Activated CD8-positive, alpha-beta T cell treated with anti-CD3 and anti-CD28 coated beads for 36 hours (primary cell): ENCODE measurements around the gene SLC41A3. TPM values are rescaled to one million over a fixed set of nuclear protein-coding genes. Genes with fewer than 3 reads are reported as not detected.

ENCODE experiments used
- ATAC-seq: fragments of 200-7000 bp; cut with Tn5 transposase; one replicate; pipeline ENCODE4 v1.10.0; 2021; ENCODE audit warnings: mild to moderate bottlenecking, moderate library complexity
- CTCF ChIA-PET: fragments of 350-600 bp; sonication (Branson Sonifier 250); formaldehyde crosslinking; loops from one replicate; lab custom pipeline; 2021; ENCODE audit warnings: antibody characterized with exemption; lab: Charles Lee
- POLR2A ChIA-PET: fragments of 350-600 bp; sonication (Branson Sonifier 250); formaldehyde crosslinking; loops from one replicate; lab custom pipeline; 2021; ENCODE audit warnings: antibody characterized with exemption; lab: Charles Lee
- DNase-seq: peaks from one replicate; pipeline ENCODE4 v3.0.0-alpha.2; 2020
- H3K27ac Mint-ChIP-seq: one replicate; pipeline ENCODE4 v1.8.0; 2021; ENCODE audit warnings: mild to moderate bottlenecking, mixed read lengths
- H3K27me3 Mint-ChIP-seq: one replicate; pipeline ENCODE4 v1.8.0; 2021; ENCODE audit warnings: mixed read lengths
- H3K36me3 Mint-ChIP-seq: one replicate; pipeline ENCODE4 v1.8.0; 2021; ENCODE audit warnings: low read depth, mixed read lengths
- H3K4me1 Mint-ChIP-seq: one replicate; pipeline ENCODE4 v1.8.0; 2021; ENCODE audit warnings: low read depth, mixed read lengths
- H3K4me3 Mint-ChIP-seq: one replicate; pipeline ENCODE4 v1.8.0; 2021; ENCODE audit warnings: mild to moderate bottlenecking, moderate library complexity, mixed read lengths
- H3K9me3 Mint-ChIP-seq: one replicate; pipeline ENCODE4 v1.8.0; 2021; ENCODE audit warnings: mixed read lengths
- intact Hi-C: fragments of 100-400 bp; cut with micrococcal nuclease; formaldehyde crosslinking; loops from one replicate; pipeline ENCODE4 v1.10.0; 2022
- total RNA-seq, 2 experiments: library from RNA; stranded (reverse); gene quantifications; one replicate each; pipeline ENCODE4 v1.2.3, GENCODE V29; 2021
- TF ChIP-seq, protein P1 (sequence below): fragments of 200-600 bp; IDR thresholded peaks from one replicate; pipeline ENCODE4 v1.8.0; 2022; ENCODE audit warnings: antibody characterized with exemption, mild to moderate bottlenecking

SLC41A3 gene
- total RNA-seq, 2 experiments from 2014 or later = 19.1 to 23.4 TPM

- Mint-ChIP-seq H3K27ac (no peak overlapping the region), H3K4me1 (peaks cover 3% of the 10 kb centered on the region), H3K9me3 (no peaks in the 10 kb centered on the region), H3K36me3 (peaks cover 4% of the 10 kb centered on the region), H3K27me3 (no peaks in the 10 kb centered on the region), H3K4me3 (no peak overlapping the region)
- ChIA-PET POLR2A (no interaction called here), CTCF (no interaction called here)
- intact Hi-C loops = no loop called here
- DNase-seq = no peak
- ATAC-seq = no peak
- TF ChIP-seq, protein P1, sequence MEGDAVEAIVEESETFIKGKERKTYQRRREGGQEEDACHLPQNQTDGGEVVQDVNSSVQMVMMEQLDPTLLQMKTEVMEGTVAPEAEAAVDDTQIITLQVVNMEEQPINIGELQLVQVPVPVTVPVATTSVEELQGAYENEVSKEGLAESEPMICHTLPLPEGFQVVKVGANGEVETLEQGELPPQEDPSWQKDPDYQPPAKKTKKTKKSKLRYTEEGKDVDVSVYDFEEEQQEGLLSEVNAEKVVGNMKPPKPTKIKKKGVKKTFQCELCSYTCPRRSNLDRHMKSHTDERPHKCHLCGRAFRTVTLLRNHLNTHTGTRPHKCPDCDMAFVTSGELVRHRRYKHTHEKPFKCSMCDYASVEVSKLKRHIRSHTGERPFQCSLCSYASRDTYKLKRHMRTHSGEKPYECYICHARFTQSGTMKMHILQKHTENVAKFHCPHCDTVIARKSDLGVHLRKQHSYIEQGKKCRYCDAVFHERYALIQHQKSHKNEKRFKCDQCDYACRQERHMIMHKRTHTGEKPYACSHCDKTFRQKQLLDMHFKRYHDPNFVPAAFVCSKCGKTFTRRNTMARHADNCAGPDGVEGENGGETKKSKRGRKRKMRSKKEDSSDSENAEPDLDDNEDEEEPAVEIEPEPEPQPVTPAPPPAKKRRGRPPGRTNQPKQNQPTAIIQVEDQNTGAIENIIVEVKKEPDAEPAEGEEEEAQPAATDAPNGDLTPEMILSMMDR = no peak
Observed at GRCh38 chr3:126021224-126021623, 62.7 kb downstream of the SLC41A3 start.

DNA sequence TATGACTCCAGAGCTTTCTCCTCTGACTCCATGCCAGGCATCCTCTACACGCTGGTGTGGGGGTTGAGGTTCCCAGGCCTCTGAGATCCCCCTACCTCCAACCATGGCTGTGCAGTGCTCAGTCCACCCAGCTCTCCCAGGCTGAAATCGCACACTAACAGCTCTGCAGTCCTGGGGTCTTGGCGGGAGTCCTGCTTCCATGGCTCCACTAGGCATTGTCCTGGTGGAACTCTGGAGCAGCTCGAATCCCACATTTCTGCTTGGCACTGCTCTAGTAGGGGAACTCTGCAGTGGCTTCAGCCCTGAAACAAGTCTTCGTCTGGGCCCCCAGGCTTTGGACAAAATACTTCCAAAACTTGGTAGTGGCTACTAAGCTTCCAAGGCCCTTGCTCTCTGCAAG, 64.2 kb downstream of the SLC41A3 start:
- no peaks in the 10 kb centered on the region for H3K9me3 Mint-ChIP-seq
- peaks cover 5% of the 10 kb centered on the region for H3K36me3 Mint-ChIP-seq
- ChIA-PET POLR2A (no interaction called here), CTCF (no interaction called here)
- no peaks in the 10 kb centered on the region for H3K27me3 Mint-ChIP-seq
- H3K27ac Mint-ChIP-seq = no peak overlapping the region
- intact Hi-C loops = no loop called here
- ATAC-seq = no peak
- TF ChIP-seq, protein P1 = no peak
- H3K4me3 Mint-ChIP-seq = no peak overlapping the region
- DNase-seq = no peak
- H3K4me1 Mint-ChIP-seq = no peaks in the 10 kb centered on the region

DNA sequence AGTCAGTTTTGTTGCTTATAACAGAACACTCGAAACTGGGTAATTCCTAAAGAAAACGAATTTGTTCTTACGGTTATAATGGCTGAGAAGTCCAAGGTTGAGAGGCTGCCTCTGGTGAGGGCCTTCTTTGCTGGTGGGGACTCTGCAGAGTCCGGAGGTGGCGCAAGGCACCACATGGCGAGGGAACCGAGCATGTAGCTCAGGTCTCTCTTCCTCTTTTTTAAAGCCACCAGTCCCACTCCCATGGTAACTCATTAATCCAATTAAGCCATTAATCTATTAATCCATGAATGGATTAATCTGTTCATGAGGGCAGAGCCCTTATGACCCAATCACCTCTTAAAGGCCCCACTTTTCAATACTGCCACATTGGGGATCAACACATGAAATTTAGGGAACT, 64.9 kb downstream of the SLC41A3 start:
- POLR2A ChIA-PET = no interaction called here
- intact Hi-C loops = no loop called here
- no peak overlapping the region for H3K4me3 Mint-ChIP-seq
- no peak for DNase-seq
- TF ChIP-seq, protein P1 = no peak
- H3K27me3 Mint-ChIP-seq = no peaks in the 10 kb centered on the region
- H3K36me3 Mint-ChIP-seq = peaks cover 9% of the 10 kb centered on the region
- ATAC-seq = no peak
- CTCF ChIA-PET = no interaction called here
- no peak overlapping the region for H3K27ac Mint-ChIP-seq
- no peaks in the 10 kb centered on the region for H3K9me3 Mint-ChIP-seq
- H3K4me1 Mint-ChIP-seq = no peaks in the 10 kb centered on the region

DNA sequence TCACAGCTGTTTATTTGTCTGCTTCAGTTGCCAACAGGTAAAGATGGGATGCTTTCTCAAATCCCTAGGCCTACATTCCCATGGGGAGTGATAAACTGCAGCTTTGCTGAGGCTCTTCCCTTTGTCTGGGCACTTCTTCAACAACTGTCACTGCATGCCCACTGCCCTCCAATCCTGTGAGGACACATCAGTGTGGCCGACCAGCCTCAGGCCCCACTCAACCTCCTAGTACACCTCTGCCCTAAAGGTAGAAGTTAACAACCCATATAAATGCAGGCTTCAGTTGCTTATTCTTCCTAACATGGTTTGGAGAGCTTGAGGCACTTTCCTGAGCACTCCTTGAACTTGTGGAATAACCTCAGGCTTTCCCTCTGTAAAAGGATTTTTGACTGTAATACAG, 65.4 kb downstream of the SLC41A3 start:
- CTCF ChIA-PET = no interaction called here

DNA sequence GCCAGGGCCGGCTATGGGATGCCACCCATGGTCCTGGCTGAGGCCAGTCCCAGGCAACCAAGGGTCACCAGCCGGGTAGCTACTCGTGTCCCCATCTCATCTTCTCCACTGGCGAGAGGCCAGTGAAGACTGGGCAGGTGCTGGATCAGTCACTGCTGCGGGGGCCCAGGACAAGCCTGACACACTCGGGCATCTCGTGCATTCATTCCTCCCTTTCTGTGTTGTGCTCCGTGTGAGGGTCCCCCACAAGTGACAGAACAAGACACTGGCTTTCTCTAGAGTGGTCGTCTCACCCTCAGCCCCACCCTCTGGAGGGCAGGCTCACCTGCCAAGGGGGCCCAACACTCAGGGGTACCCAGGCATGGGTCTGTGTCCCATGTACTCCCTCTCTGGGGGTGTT, 66.6 kb downstream of the SLC41A3 start:
- CTCF ChIA-PET = no interaction called here
- intact Hi-C loops = no loop called here
- no peaks in the 10 kb centered on the region for H3K9me3 Mint-ChIP-seq
- no peaks in the 10 kb centered on the region for H3K27me3 Mint-ChIP-seq
- H3K4me1 Mint-ChIP-seq = no peaks in the 10 kb centered on the region
- no peak overlapping the region for H3K27ac Mint-ChIP-seq
- DNase-seq = no peak
- POLR2A ChIA-PET = no interaction called here
- ATAC-seq = no peak
- no peak overlapping the region for H3K4me3 Mint-ChIP-seq
- TF ChIP-seq, protein P1 = no peak
- H3K36me3 Mint-ChIP-seq = peaks cover 22% of the 10 kb centered on the region

More for the DNA sequence above, 65.4 kb downstream of the SLC41A3 start:
- POLR2A ChIA-PET = no interaction called here
- peaks cover 12% of the 10 kb centered on the region for H3K36me3 Mint-ChIP-seq
- DNase-seq (no peak), ATAC-seq (no peak)
- H3K9me3 Mint-ChIP-seq = no peaks in the 10 kb centered on the region
- no peak overlapping the region for H3K4me3 Mint-ChIP-seq
- intact Hi-C loops = no loop called here
- H3K4me1 Mint-ChIP-seq = no peaks in the 10 kb centered on the region
- no peaks in the 10 kb centered on the region for H3K27me3 Mint-ChIP-seq
- TF ChIP-seq, protein P1 = no peak
- H3K27ac Mint-ChIP-seq = no peak overlapping the region
